Activated CD4-positive, alpha-beta T cell treated with anti-CD3 and anti-CD28 coated beads for 24 hours (primary cell): Measurements from ENCODE around the gene TNFSF11.

Experiments used
- DNase-seq, 2 donors: peaks; one replicate each; pipeline ENCODE4 v3.0.0-alpha.2; 2020; ENCODE audit warnings: low read depth in 2 of 2

The TNFSF11 gene

DNA sequence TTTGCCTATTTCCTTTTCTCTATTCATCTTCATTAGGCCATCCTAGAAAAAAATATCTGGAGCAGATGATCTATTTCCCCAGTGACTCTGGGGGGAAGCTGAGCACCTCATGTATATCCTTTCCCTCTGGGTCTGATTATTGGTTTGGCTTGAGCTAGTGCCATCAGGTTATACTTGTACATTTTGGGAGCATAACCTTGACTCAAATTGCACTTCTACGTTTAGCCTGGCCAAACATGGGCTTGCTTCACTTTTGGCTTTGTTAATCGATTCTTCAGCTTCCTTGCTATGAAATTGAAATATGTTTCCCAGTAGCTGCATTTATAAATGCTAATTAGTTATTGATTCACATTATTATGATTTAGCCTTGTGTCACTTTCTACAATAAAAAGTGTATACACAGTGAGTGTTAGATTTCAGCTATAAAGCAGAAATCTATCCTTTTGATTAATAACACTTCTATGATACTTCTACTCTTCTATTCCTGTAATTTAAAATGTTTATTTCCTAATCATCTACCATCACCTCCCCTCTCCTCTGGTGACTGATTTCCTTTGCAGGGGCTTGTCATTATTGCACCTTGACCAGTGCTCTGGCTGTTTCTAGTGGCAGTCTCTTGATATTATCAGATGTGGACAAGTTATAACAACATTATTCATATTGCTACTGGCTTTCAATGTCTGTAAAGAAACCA lies 37.3 kb downstream of the TNFSF11 start:
- DNase-seq: no peak

DNA sequence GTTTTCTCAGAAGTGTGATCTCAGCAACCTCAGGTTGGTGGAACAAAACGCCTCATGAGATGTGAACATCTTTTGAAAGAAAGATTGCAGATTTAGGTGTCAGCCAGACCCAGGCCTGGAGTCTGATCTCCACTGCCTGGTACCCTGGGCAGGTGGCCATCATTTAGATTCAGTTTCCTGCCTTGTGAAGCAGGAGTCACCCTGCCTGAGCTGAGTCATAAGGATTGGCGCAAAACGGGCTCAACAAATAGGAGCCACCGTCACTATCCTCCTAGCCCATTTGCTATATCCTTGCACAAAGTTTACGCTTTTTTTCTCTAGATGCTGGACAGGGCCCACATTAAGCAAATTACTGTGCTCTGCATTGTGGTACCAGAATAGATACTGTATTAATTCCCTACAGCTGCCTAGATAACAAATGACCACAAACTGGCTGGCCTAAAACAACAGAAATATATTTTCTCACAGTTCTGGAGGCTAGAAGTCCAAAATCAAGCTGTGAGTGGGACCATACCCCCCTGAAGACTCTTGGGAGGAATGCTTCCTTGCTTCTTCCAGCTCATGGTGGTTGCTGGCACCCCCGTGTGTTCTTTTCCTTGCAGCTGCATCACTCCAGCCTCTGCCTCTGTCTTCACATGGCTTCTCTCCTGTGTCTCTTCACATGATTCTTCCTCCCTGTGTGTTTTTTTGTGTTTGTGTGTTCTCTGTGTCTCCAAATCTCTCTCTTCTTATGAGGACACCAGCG lies 38.2 kb downstream of the TNFSF11 start:
- DNase-seq: no peak

DNA sequence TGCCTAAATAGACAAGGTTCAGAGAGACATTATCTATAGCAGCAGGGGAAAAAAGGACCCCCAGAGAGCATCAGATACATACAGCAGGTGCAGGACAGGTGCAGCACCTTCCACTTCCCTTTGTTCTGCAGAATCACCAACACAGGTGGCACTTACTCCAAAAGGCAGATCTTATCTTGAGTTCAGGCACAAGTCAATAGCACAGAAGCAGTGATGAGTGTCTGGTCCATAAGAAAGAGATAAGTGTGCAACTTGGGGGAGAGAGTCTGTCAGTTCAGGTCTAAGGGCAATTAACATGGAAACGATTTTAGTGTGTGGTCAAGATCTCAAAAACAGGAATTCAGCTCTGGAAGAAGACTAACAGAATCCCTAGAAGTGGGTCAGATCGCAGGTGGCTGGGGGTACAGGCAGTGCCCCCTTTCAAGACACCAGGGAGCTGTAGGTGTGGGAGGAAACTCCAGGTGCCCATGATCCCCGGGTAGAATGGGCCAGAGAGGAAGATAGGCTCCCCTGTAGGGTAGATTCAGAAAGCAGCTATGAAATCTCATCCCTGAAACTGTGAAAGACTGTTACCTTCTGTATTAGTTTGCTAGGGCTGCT lies 40.6 kb downstream of the TNFSF11 start:
- no peak for DNase-seq

DNA sequence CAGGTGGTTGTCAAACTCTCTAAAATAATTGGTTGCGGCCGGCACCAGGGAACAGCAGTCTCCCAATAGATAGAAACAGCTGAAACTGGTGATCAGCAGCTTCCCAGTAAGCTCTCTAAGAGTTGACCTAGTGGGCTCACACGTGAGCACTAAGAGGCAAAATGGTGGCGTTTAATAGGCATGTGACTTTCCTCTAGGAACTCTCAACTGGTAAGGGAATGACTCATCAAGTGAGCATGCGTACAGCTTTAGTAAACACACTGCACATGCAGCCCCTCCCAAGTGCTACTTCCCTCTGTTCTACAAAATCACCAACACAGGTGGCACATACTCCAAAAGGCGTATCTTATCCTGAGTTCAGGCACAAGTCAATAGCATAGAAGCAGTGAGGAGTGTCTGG lies 41.7 kb downstream of the TNFSF11 start:
- no peak for DNase-seq

DNA sequence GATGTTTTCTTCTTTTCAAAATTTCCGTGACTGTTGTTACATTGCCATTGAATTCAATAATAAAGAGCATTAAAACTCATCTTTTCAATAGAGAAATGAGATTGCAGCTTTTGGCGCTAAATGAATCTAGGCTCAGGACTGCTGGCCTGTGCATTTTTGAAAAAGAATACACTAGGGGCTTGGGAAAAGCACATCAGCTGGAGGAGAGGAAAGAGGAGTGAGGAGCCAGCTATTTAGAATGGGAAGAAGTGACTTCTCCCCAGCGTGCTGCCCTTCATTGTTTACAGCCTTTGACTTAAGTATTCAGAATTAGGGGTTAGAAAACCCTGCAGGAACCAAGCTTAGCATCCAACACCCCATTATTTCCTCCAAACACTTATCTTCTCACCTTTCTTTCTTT lies 43.3 kb downstream of the TNFSF11 start:
- DNase-seq: no peak

DNA sequence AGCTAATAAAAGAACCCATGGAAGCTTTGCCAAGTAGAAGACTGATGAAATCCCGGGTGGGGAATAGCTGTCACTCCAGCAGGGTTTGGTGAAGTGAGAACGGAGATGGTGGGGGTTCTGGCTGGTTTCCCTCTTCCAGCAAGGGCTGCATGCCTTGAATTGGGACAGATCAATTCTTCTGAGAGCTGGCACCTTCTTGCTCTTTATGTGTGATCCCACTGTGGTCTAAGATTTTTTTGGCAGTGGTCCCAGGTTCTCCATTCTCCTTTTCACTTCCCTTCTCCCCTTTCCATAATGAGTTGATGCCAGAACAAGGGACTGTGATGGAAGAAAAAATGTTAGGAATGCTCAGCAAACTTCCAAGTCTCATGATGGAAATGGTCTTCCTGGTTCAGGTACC lies 50.0 kb downstream of the TNFSF11 start:
- no peak for DNase-seq

DNA sequence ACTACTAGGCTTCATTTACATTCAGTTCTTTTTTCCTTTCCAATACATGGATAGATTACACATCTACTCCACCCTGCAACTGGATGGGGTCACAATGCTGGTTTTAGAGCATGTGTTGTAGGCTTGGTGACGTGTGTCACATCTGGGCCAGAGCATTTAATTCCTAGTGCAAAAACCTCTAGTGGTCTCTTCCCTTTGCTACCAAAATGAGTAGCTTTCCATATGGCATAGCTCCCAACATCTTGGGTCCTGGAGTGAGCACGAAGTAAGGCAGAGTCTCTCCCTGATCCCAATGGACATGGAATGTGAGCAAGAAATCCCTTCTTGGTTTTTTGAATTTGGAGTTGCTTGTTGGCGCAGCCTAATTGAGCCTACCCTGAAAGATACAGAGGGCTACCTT lies 51.7 kb downstream of the TNFSF11 start:
- no peak for DNase-seq

DNA sequence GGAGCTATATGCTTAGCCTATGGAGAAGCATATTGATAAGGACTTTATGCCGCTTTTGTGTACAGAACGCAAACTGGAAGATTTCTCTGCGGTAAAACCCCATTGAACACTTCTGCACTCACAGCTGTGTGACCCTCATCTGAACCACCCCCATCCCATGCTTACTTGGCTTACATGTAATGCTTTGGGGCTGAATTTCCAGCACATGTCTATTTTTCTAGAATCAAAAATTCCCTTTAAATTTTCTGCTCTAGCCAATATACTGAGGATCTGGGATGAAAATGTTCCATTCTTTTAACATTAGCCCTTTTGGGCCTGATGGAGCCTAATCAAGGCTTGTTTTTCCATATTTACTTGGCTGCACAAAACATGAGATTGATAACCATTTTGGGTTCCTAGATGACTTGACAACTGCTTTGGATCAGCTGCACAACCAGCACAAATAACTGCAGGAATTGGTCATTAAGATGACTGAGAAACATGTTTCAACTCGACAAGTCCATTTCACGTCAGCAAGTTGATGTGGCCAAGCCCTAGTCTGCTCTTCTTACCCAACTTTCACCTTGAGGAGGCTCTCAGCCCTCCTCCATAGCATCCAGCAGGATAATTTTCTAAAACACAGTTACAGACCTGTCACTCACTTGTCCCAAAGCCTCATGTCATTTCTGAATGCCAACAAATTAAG lies 52.4 kb downstream of the TNFSF11 start:
- DNase-seq: no peak

DNA sequence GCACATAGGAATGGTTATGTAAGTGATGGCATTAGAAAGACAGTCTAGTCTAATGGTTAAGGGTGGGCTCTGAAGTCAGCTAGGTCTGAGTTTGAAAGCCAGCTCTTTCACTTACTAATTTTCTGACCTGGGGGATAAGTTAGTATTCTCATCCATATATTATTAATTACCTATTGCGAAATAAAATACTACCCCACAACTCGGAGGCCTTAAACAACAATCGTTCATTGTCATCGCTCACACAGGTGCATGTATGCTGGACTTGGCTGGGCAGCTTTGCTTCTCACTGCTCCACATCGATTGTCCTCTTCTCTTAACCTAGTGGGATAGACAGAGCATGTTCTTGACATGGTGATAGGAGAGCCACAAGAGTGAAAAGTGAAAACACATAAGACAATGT lies 54.7 kb downstream of the TNFSF11 start:
- DNase-seq: no peak

DNA sequence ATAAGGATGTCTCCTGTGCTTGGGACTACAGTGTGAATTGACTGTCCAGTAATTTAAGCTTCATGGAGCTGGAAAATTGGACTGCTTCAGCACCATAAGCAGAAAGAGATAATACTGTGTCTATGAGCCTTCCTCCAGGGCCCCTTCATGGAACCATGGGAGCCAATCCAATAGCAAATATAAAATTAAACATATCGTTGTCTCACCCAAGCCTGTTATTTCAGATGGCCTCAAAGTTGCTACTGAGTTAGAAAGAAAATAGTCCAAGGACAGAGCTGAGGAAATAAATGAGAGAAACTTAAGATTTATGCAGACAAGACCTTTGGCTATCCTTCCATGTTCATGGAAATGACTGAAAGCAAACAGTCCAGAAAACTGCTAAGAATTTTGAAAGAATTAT lies 57.2 kb downstream of the TNFSF11 start:
- no peak for DNase-seq

DNA sequence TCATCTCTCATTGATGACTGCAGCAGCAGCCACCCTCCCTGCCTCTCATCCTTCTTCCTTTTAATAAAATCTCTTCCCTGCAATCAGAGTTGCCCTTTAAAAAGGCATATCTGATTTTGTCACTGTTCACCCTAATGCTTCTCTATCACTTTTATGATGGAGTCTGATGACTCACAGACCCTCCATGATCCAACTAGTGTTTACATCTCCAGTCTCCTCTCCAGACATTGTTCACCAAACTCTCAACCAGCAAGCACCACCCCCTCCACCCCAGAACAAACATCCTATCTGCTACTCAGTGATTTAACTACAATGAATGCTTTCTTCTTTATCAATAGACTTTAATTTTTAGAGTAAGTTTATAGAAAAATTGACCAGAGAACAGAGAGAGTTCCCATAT lies 59.5 kb downstream of the TNFSF11 start:
- no peak for DNase-seq

DNA sequence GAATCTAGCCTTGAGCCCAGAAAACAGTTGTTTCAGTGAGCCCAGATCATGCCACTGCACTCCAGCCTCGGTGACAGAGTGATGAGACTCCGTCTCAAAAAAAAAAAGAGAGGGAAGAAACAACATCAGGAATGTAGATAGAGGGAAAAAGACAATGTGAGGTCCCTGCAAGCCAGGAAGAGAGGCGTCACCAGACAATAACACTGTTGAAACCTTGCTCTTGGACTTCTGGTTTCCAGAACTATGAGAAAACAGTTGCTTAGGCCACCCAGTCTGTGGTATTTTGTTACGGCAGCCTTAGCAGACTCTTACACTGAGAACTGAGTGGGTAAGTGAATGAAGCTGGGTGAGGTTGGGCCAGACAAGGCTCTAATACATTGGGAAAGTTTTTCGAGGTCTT lies 64.1 kb downstream of the TNFSF11 start:
- no peak for DNase-seq

DNA sequence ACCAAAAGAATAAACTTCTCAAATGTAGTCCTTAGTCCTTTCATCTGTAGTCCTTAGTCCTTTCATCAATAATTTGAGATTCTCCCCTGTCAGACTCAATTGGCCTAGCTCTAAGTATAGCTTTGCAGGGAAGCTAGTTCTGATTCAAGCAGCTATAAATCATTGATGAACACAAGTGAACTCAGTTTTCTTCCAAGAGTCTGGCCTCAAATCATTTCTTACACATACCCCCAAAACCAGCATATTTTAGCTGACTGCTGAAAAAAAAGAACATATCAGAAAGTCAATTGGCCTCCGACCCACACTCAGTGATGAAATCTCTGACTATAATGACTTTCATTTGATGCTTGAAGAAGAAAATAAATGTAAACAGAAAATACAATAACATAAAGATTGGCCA lies 64.9 kb downstream of the TNFSF11 start:
- DNase-seq: no peak

DNA sequence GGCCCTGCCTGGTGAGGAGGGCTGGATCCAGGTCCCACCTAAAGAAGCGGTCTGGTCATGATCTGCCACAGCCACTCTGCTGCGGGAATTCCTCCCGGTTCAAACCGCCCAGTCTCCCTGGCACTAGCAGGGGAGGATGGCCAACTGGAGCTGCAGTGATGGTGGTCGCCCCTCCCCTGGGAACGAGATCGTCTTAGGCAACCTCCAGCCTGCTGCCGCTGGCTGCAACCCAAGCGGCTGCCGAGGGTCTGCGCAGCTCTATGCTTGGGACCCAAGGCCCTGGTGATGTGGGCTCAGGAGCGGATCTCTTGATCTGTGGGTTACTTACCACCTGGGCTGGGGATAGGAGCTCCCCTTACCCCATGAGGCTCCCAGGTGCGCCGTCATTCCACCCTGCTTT lies 69.1 kb downstream of the TNFSF11 start:
- no peak for DNase-seq

DNA sequence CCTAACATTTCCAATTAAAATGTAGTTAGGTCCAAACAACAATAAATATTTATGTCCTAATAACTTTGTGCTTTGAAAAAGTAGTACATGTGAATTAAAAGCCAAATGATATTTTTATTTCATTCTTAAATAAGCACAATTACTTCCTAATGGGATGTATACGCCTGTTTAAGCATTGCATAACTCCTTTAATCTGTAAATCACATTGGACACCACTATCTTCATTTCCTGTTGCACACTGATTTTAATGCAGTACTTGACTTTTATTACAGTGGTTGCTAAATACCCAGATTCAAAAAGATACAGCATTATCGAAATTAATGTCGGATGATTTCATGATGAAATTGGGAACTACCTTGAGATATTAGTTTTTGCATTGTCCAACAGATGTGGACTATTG lies 70.9 kb downstream of the TNFSF11 start:
- no peak for DNase-seq

DNA sequence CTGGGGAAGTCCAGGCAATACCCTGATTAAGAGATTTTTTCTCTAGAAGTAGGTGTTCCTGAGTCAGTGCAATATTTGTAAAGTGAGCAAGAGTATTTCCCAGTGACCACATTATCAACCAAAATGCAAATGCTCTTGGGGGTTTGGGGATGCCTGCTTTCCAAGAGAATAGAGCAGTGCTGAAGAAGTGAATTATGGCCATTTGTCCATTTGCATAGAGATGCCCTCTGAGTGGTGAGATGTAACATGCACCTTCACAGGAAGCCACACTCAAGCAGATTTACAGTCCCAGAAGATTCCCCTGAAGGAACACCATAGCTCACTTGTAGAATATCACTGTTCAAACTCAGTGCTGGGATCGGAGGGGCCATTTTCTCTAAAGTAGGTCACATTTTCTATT lies 71.8 kb downstream of the TNFSF11 start:
- DNase-seq: no peak

DNA sequence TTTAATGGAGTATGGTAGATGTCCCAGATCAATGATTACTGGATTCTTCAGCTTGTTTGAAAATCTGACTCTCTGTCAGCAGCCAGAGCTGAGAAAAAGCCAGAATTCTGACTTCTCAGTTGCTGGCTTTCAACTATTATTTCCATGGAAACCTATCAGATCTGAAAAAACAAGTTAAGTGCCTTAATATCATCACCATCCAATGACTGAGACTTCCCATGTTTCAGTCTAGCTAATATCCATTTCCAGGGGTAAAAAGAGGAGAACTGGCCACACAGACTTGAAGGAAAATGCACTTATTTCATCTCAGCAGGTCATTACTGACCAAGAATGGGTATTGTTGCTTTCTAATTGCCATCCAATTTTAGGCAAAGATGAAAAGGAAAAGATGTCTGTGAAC lies 75.2 kb downstream of the TNFSF11 start:
- no peak for DNase-seq

DNA sequence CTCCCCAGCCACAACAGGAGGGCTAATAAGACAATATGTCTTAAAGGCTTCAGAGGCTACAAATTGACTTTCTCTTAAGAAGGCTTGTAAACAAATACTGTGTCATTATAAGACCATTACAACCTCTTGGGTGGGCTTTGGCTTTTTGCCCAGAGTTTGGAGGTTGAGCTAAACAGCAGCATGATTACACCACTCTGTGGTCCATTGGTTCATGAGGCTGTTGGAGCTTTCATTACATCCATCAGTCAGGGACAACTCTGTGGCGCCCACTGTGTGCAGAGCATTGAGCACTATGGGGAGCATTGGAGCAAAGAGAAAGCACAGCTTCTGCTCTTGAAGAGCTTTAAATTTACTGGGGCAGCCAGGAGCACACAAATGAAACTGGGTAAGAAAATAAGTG lies 75.9 kb downstream of the TNFSF11 start:
- DNase-seq: no peak

DNA sequence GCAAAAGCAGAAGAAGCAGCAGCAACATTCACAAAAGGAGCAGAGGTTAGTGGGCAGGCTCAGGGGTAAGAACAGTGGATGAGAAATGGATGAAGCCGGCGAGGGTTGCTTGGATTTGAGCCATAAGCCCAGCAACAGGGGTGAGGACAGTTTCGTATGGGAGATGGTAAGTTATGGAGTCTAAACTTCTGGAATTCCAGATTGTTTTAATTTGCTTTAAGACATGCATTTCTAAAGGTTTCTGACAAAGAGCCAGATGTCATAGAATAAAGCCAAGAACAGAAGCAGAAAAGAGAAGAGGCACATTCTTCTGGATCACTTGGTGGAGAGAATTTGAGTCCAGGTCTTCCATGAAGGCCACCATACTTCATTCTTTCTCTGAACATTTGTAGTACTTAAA lies 76.6 kb downstream of the TNFSF11 start:
- no peak for DNase-seq

DNA sequence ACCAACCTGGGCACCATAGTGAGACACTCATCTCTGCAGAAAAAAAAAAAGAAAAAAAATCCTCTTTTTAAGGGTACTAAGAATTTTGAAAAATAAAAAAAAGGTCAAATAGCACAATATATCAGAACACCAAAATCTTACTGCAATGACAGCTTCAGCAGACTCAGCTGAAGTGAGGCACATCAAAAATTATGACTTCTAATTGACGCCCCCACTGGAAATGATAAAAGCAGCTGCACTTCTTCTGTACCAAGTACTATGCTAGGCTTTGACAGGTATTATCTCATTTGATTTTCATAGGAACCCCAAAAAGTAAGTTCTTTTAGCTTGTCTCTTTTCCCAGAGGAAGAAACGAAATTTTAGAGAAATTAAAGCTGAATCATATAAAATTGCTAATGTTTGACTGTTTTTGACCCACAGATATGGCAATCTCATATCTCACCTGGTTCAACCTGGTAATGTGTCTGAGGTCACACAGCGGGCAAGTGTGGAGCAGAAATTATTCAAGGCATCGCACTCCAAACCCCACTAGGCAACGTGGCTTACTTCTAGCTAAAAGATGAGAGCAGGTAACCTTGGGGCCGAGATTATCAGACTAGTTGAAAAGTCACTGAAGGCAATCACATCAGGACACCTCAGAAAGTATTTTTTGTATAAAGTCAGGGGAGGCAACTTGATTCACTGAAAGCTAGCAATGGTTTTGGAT lies 78.1 kb downstream of the TNFSF11 start:
- no peak for DNase-seq

DNA sequence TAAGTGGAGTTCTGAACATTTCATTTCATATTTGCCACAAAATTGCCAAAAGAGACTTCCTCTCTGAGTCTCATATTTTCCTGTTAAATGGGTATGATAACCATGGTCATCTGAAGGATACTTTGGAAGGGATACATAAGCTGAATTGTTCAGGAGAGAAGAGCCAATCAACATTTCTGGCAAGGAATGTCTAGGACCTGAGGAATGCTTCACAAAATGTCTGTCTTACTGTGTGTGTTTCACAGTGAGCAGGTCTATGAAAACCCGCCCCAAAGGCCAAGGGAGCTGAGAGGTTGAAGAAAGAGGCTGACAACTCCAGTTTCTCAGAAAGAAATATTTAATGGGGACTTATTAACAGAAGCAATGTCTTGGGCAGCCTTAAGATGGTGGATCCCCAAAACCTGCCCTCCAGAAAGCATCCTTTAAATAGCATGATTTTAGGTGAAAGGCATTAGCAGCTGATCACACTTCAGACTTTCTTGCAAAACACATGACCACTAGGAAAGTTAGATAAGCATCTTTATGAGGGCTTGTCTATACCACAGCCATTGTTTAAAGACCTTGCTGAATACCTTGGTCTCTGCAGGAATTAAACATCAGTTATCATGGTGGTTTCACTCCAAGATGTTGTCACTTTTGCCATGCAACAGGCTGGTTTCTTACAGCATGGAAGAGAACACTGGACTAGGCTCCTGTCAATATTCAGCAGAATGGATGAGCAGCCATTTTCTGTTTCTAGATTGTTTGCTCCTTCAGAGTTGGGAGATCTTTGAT lies 78.9 kb downstream of the TNFSF11 start:
- no peak for DNase-seq
